DOHH2 (cell line): ENCODE data around the gene TCHP.

ENCODE experiments used
- EZH2phosphoT487 ChIP-seq: fragments of 200-600 bp; sonication (generic); IDR thresholded peaks from 2 replicates; pipeline ENCODE4 v1.6.1; 2017; ENCODE audit warnings: borderline replicate concordance, mild to moderate bottlenecking, antibody characterized with exemption, low read length, moderate library complexity, mixed read lengths
- TF ChIP-seq, protein P1 (sequence below): fragments of 200-600 bp; sonication (generic); IDR thresholded peaks from one replicate; pipeline ENCODE4 v1.5.1; 2014; ENCODE audit warnings: antibody characterized with exemption, mild to moderate bottlenecking, low read depth, low read length; ENCODE audit not compliant: poor library complexity, severe bottlenecking

DNA sequence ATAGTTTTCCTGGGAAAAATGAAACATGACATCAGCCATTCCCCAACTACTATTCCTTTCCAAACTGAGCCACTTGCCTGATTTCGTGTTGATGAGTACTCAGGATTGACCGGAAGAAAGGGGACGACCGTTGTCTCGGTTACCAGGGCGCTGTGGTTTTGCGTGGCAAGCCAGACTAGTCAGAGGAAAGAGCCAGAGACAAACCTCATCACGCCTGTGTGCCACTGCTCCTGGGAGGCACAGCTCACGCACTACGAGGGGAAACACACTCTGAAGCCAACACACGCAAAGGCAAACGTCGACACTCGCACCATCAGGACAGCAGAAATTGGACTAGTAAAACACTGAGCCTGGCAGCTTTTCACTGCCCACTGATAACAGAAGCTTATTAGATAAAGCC, 61.1 kb downstream of the TCHP start:
- TF ChIP-seq, protein P1, sequence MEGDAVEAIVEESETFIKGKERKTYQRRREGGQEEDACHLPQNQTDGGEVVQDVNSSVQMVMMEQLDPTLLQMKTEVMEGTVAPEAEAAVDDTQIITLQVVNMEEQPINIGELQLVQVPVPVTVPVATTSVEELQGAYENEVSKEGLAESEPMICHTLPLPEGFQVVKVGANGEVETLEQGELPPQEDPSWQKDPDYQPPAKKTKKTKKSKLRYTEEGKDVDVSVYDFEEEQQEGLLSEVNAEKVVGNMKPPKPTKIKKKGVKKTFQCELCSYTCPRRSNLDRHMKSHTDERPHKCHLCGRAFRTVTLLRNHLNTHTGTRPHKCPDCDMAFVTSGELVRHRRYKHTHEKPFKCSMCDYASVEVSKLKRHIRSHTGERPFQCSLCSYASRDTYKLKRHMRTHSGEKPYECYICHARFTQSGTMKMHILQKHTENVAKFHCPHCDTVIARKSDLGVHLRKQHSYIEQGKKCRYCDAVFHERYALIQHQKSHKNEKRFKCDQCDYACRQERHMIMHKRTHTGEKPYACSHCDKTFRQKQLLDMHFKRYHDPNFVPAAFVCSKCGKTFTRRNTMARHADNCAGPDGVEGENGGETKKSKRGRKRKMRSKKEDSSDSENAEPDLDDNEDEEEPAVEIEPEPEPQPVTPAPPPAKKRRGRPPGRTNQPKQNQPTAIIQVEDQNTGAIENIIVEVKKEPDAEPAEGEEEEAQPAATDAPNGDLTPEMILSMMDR = no peak
- TF ChIP-seq EZH2phosphoT487 = no peak
